Esophagus muscularis mucosa (tissue), 4 donors: ENCODE measurements around the gene CCSAP. TPM values are rescaled to one million over a fixed set of nuclear protein-coding genes. Genes with fewer than 3 reads are reported as not detected.

Experiments
- DNase-seq: peaks from one replicate; pipeline ENCODE4 v3.0.0-alpha.2; 2017; ENCODE audit errors: extremely low spot score
- H3K27ac ChIP-seq, 4 donors: fragments of 200-600 bp; sonication (generic); replicated peaks in 1 of 4; 1 replicate in 3 of 4; 2 replicates in 1 of 4; pipeline ENCODE4 v1.5.1; 2016 to 2019; ENCODE audit warnings: mild to moderate bottlenecking in 1 of 4
- H3K27me3 ChIP-seq, 4 donors: fragments of 200-600 bp; sonication (generic); one replicate each; pipeline versions ENCODE4 v1.5.1 to v1.6.0; 2016 to 2019
- H3K36me3 ChIP-seq, 4 donors: fragments of 200-600 bp; sonication (generic); one replicate each; pipeline ENCODE4 v1.5.1; 2016 to 2019
- H3K4me1 ChIP-seq, 4 donors: fragments of 200-600 bp; sonication (generic); one replicate each; pipeline ENCODE4 v1.5.1; 2016 to 2019
- H3K4me3 ChIP-seq, 4 donors: fragments of 200-600 bp; sonication (generic); 1 replicate in 2 of 4; 2 replicates in 2 of 4; pipeline ENCODE4 v1.5.1; 2016 to 2019; ENCODE audit warnings: mild to moderate bottlenecking in 4 of 4, moderate library complexity in 1 of 4
- H3K9me3 ChIP-seq, 4 donors: fragments of 200-600 bp; sonication (generic); 1 replicate in 3 of 4; 2 replicates in 1 of 4; pipeline ENCODE4 v1.5.1; 2016 to 2019
- CTCF ChIP-seq, 3 experiments: fragments of 200-600 bp in 2 of 3; fragments of 450-650 bp in 1 of 3; sonication (generic) in 2 of 3; IDR thresholded peaks; one replicate each; pipeline ENCODE4 v1.5.1; 2017 to 2019; ENCODE audit warnings: antibody characterized with exemption in 3 of 3, mild to moderate bottlenecking in 2 of 3, moderate library complexity in 1 of 3
- EP300 ChIP-seq: sonication (generic); formaldehyde crosslinking; IDR thresholded peaks from one replicate; pipeline ENCODE4 v1.6.1; 2017; ENCODE audit warnings: antibody characterized with exemption
- POLR2A ChIP-seq: fragments of 450-650 bp; IDR thresholded peaks from one replicate; pipeline ENCODE4 v1.6.1; 2017; ENCODE audit warnings: antibody characterized with exemption, moderate library complexity, mild to moderate bottlenecking, low read depth
- POLR2AphosphoS5 ChIP-seq, 2 donors: sonication (generic); formaldehyde crosslinking; IDR thresholded peaks; one replicate each; pipeline ENCODE4 v1.6.1; 2017; ENCODE audit warnings: antibody characterized with exemption in 2 of 2
- WGBS: methylation state at CpG from one replicate; pipeline ENCODE4 v1.1.5; 2018; 5-methylcytosine and 5-hydroxymethylcytosine counted together
- intact Hi-C: fragments of 100-400 bp; cut with DNase I; formaldehyde crosslinking; loops from one replicate; pipeline ENCODE4 v1.15.1; 2023
- total RNA-seq, 4 donors: library from RNA; depleted of rRNA; stranded (reverse); fragments of >200 nt; gene quantifications; one replicate each; pipeline versions ENCODE4 v1.1.0 to v1.2.1, GENCODE V29; 2016

CCSAP gene
- total RNA-seq, 4 donors from 2014 or later = 4.1 to 5.1 (median 4.7) TPM

GRCh38 chr1:229323201-229323600 lies 19.6 kb downstream of the CCSAP start:
- TF ChIP-seq CTCF (IDR thresholded peaks at IDR 0.05) (no peak), POLR2AphosphoS5 (IDR thresholded peaks at IDR 0.05) (no peak), EP300 (no peak), POLR2A (no peak)
- WGBS = 91% methylated on average over 7 of the region's 7 CpGs
- peaks cover 37 to 74% (median 51%) of the 10 kb centered on the region in 4 donors for H3K36me3 ChIP-seq
- intact Hi-C loops = no loop called here
- no peak for DNase-seq
- peaks cover 0 to 5% (median 0%) of the 10 kb centered on the region in 4 donors for H3K4me1 ChIP-seq
- H3K27me3 ChIP-seq = no peaks in the 10 kb centered on the region
- H3K27ac ChIP-seq = no peak overlapping the region
- no peak overlapping the region for H3K4me3 ChIP-seq
- H3K9me3 ChIP-seq = no peaks in the 10 kb centered on the region

- no peak for TF ChIP-seq CTCF (IDR thresholded peaks at IDR 0.05)
- no peak for TF ChIP-seq POLR2A
- no peak for TF ChIP-seq POLR2AphosphoS5 (IDR thresholded peaks at IDR 0.05)
- no peak for TF ChIP-seq EP300
- Histone ChIP-seq H3K9me3 (no peaks in the 10 kb centered on the region), H3K36me3 (peaks cover 36 to 61% (median 40%) of the 10 kb centered on the region in 4 donors), H3K27me3 (no peaks in the 10 kb centered on the region), H3K4me1 (no peaks in the 10 kb centered on the region), H3K27ac (no peak overlapping the region), H3K4me3 (no peak overlapping the region)
- DNase-seq = peak; percentile 42
- 87% methylated on average over 7 of the region's 7 CpGs for WGBS
- intact Hi-C loops = no loop called here
Observed at GRCh38 chr1:229319487-229319886, 23.4 kb downstream of the CCSAP start.

GRCh38 chr1:229318056-229318455 lies 24.8 kb downstream of the CCSAP start:
- 88% methylated on average over 4 of the region's 4 CpGs for WGBS
- Histone ChIP-seq H3K4me3 (no peak overlapping the region), H3K27ac (no peak overlapping the region), H3K9me3 (no peaks in the 10 kb centered on the region), H3K36me3 (peaks cover 31 to 57% (median 37%) of the 10 kb centered on the region in 4 donors), H3K4me1 (no peaks in the 10 kb centered on the region), H3K27me3 (no peaks in the 10 kb centered on the region)
- intact Hi-C loops = no loop called here
- TF ChIP-seq POLR2AphosphoS5 (IDR thresholded peaks at IDR 0.05) = no peak
- TF ChIP-seq EP300 = no peak
- no peak for TF ChIP-seq CTCF (IDR thresholded peaks at IDR 0.05)
- TF ChIP-seq POLR2A = no peak
- DNase-seq = peak; percentile 4

GRCh38 chr1:229316166-229316565 lies 26.7 kb downstream of the CCSAP start:
- intact Hi-C loops = no loop called here
- Histone ChIP-seq H3K9me3 (no peaks in the 10 kb centered on the region), H3K4me3 (no peak overlapping the region), H3K27me3 (no peaks in the 10 kb centered on the region), H3K27ac (no peak overlapping the region), H3K4me1 (peaks cover 0 to 3% (median 1%) of the 10 kb centered on the region in 4 donors), H3K36me3 (peaks cover 22 to 54% (median 31%) of the 10 kb centered on the region in 4 donors)
- no peak for DNase-seq
- TF ChIP-seq POLR2A = no peak
- TF ChIP-seq CTCF (IDR thresholded peaks at IDR 0.05) = no peak
- TF ChIP-seq EP300 = no peak
- no peak for TF ChIP-seq POLR2AphosphoS5 (IDR thresholded peaks at IDR 0.05)
- WGBS = 79% methylated on average over 2 of the region's 2 CpGs

GRCh38 chr1:229310833-229311232 lies 32.0 kb downstream of the CCSAP start:
- H3K27me3 ChIP-seq = no peaks in the 10 kb centered on the region

More at GRCh38 chr1:229310833-229311232, 32.0 kb downstream of the CCSAP start:
- WGBS = 60% methylated on average over 6 of the region's 6 CpGs
- no peak for DNase-seq
- intact Hi-C loops = no loop called here
- Histone ChIP-seq H3K4me3 (no peak overlapping the region), H3K27ac (peak overlapping the region in 1 of 4 donors; percentile 19), H3K9me3 (no peaks in the 10 kb centered on the region), H3K36me3 (peaks cover 24 to 54% (median 27%) of the 10 kb centered on the region in 4 donors), H3K4me1 (peaks cover 8 to 25% (median 17%) of the 10 kb centered on the region in 4 donors)
- TF ChIP-seq CTCF (IDR thresholded peaks at IDR 0.05) (no peak), POLR2AphosphoS5 (IDR thresholded peaks at IDR 0.05) (no peak), EP300 (no peak), POLR2A (no peak)
